AG10803 (cell line): Measurements from ENCODE around the gene SNX20.

Experiments
- DNase-seq: peaks from one replicate; pipeline ENCODE4 v3.0.0; 2010; ENCODE audit warnings: low read depth
- H3K4me3 ChIP-seq: 2 replicates; pipeline ENCODE4 v1.5.1; 2011; ENCODE audit warnings: mild to moderate bottlenecking, low read length, control low read depth
- TF ChIP-seq, protein P1 (sequence below): conservative IDR thresholded peaks from 2 replicates; pipeline ENCODE4 v1.5.1; 2011; ENCODE audit warnings: mild to moderate bottlenecking, low read length, control low read depth, inconsistent platforms

Gene SNX20

GRCh38 chr16:50688083-50688482 lies 7.0 kb upstream of the SNX20 start:
- no peak overlapping the region for H3K4me3 ChIP-seq
- TF ChIP-seq, protein P1, sequence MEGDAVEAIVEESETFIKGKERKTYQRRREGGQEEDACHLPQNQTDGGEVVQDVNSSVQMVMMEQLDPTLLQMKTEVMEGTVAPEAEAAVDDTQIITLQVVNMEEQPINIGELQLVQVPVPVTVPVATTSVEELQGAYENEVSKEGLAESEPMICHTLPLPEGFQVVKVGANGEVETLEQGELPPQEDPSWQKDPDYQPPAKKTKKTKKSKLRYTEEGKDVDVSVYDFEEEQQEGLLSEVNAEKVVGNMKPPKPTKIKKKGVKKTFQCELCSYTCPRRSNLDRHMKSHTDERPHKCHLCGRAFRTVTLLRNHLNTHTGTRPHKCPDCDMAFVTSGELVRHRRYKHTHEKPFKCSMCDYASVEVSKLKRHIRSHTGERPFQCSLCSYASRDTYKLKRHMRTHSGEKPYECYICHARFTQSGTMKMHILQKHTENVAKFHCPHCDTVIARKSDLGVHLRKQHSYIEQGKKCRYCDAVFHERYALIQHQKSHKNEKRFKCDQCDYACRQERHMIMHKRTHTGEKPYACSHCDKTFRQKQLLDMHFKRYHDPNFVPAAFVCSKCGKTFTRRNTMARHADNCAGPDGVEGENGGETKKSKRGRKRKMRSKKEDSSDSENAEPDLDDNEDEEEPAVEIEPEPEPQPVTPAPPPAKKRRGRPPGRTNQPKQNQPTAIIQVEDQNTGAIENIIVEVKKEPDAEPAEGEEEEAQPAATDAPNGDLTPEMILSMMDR, result no peak
- no peak for DNase-seq

DNA sequence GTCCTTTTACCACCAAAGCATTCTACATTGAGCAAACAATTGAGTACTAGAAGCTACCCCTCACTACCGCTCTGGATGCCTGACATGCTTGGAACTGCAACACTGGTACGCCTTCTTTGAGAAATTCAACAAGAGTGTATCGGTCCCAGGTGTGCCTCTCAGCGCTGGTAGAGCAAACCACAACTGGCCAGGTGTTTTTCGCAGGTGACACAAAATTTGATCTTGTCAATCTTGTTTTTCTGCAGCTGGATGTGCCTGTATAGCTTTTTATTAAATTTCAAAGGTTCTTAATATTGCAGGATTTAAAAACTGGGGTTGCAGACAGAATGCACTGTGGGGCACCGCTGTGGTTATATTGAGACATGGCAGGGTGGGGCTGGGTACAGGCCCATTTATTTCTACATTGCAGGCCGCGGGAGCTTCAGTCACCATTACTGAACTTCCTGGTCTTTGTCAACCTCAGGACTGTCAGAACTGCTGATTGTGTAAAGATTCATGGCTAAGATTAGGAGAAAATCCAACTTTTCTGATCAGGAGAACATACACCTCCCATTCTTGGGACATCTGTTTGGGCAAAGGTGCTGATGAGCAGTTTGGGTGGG lies 4.5 kb upstream of the SNX20 start:
- H3K4me3 ChIP-seq, result no peak overlapping the region
- TF ChIP-seq, protein P1, result no peak
- no peak for DNase-seq

- no peak for DNase-seq
- TF ChIP-seq, protein P1, result no peak
- no peak overlapping the region for H3K4me3 ChIP-seq
Observed at GRCh38 chr16:50684823-50685461, 3.8 kb upstream of the SNX20 start.

- TF ChIP-seq, protein P1, result no peak
- H3K4me3 ChIP-seq, result no peak overlapping the region
- DNase-seq, result no peak
Observed at GRCh38 chr16:50683689-50684374, 2.7 kb upstream of the SNX20 start.

- TF ChIP-seq, protein P1, result no peak
- DNase-seq, result no peak
- H3K4me3 ChIP-seq, result no peak overlapping the region
Observed at GRCh38 chr16:50680556-50680893, 587 bp downstream of the SNX20 start.

DNA sequence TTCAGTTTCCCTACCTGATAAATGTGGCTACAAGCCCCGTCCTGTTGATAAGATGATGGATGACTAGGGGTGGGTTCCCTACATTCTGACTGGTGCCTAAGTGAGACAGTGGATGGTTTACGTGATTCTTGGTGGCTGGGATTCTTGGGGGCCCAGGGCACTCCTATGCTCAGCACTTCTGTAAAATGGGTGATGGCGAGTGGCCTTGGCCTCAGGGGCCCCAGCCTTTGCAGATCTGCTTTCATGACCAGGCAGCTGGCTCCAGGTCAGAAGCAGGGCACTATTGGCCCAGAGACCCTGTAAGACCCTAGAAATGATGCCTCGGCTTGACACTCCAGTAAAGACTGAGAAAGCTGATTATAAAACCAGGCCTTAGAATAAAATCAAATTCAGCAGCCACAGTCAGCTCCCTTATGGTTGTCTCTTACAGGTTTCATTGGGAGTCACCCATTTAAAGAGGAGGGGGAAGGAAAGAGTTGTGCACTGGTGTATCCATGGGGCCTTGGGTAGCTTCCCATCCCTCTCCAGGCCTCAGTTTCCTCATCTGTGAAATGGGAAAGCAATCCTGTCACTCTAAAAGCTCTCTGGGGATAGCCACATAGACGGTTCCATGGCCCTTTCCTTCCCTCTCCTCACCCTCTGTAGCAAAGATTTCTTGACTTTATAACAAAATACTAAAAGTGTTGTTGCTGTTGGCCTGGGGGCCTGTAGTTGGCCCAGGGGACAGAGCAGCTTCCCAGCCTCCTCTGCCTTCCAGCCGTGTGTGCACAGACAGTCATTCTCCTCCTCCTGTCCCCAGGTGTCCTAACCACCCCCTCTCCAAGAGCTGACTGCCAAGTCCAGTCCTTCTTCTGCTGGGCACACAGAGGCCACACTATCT lies 1.2 kb downstream of the SNX20 start:
- no peak overlapping the region for H3K4me3 ChIP-seq

More for the DNA sequence above, 1.2 kb downstream of the SNX20 start:
- TF ChIP-seq, protein P1, result no peak
- no peak for DNase-seq
